IMR-90 (cell line): ENCODE results near the gene DGLUCY. TPM values are rescaled to one million over a fixed set of nuclear protein-coding genes. Genes with fewer than 3 reads are reported as not detected.
A peak's percentile ranks its signal among the peaks of the same experiment; 100 is the strongest.

Source experiments
- ATAC-seq: fragments of 200-7000 bp; cut with Tn5 transposase; 2 replicates; pipeline ENCODE4 v1.9.1; 2020; ENCODE audit warnings: low read depth, mild to moderate bottlenecking, moderate library complexity
- BruUV-seq: library from RNA; stranded (reverse); fragments of 400-500 nt; replicated peaks from 2 replicates; lab custom pipeline; 2021; lab: Mats Ljungman, UMichigan
- CTCF ChIA-PET: fragments of 300-600 bp; formaldehyde crosslinking; extraction: SDS; loops from one replicate; lab custom pipeline; 2021; ENCODE audit warnings: antibody characterized with exemption; lab: Yijun Ruan, JAX
- POLR2A ChIA-PET: fragments of 300-600 bp; sonication (Branson Sonifier 250); formaldehyde crosslinking; loops from one replicate; lab custom pipeline; 2022; ENCODE audit warnings: antibody characterized with exemption; ENCODE audit not compliant: unreplicated experiment; lab: Charles Lee
- DNase-seq: peaks from one replicate; pipeline ENCODE4 v3.0.0; 2013
- H2AFZ ChIP-seq: replicated peaks from 2 replicates; pipeline ENCODE3; 2013; ENCODE audit warnings: low read length, mild to moderate bottlenecking; ENCODE audit not compliant: poor library complexity
- H2AK5ac ChIP-seq: 2 replicates; pipeline ENCODE4 v1.6.1; 2013; ENCODE audit warnings: low read depth, low read length, inconsistent platforms
- H2AK9ac ChIP-seq: replicated peaks from 2 replicates; pipeline ENCODE3; 2013; ENCODE audit warnings: mild to moderate bottlenecking, low read depth, low read length, moderate library complexity; ENCODE audit not compliant: poor library complexity
- H2BK120ac ChIP-seq: 2 replicates; pipeline ENCODE4 v1.6.1; 2013; ENCODE audit warnings: low read depth, low read length, inconsistent platforms
- H2BK15ac ChIP-seq: 3 replicates; pipeline ENCODE4 v1.6.1; 2013; ENCODE audit warnings: low read depth, low read length, inconsistent platforms
- H2BK20ac ChIP-seq: 2 replicates; pipeline ENCODE4 v1.6.1; 2013; ENCODE audit warnings: low read depth, mild to moderate bottlenecking, inconsistent platforms, low read length, moderate library complexity
- H2BK5ac ChIP-seq: 2 replicates; pipeline ENCODE4 v1.6.1; 2013; ENCODE audit warnings: mild to moderate bottlenecking, low read depth, low read length, inconsistent platforms; ENCODE audit not compliant: poor library complexity, severe bottlenecking
- H3K14ac ChIP-seq: replicated peaks from 2 replicates; pipeline ENCODE4 v1.6.1; 2013; ENCODE audit warnings: low read depth, low read length, inconsistent platforms
- H3K18ac ChIP-seq: 2 replicates; pipeline ENCODE4 v1.6.1; 2013; ENCODE audit warnings: low read depth, low read length, control low read depth
- H3K23ac ChIP-seq: 2 replicates; pipeline ENCODE4 v1.6.1; 2013; ENCODE audit warnings: low read depth, low read length, inconsistent platforms
- H3K27ac ChIP-seq: 2 replicates; pipeline ENCODE4 v1.5.1; 2013; ENCODE audit warnings: mild to moderate bottlenecking, control low read depth, low read length; ENCODE audit not compliant: insufficient read depth
- H3K27me3 ChIP-seq: 2 replicates; pipeline ENCODE4 v1.6.1; 2013; ENCODE audit warnings: low read length; ENCODE audit not compliant: control insufficient read depth, insufficient read depth
- H3K36me3 ChIP-seq: 2 replicates; pipeline ENCODE4 v1.6.1; 2013; ENCODE audit warnings: low read length, mixed read lengths; ENCODE audit not compliant: control insufficient read depth, insufficient read depth
- H3K4ac ChIP-seq: 2 replicates; pipeline ENCODE4 v1.6.1; 2013; ENCODE audit warnings: low read depth, low read length, inconsistent platforms
- H3K4me1 ChIP-seq: 2 replicates; pipeline ENCODE4 v1.6.1; 2013; ENCODE audit warnings: low read length, mixed read lengths; ENCODE audit not compliant: control insufficient read depth, insufficient read depth
- H3K4me2 ChIP-seq: 2 replicates; pipeline ENCODE4 v1.6.1; 2013; ENCODE audit warnings: low read depth, mild to moderate bottlenecking, control low read depth, low read length, moderate library complexity
- H3K4me3 ChIP-seq: 2 replicates; pipeline ENCODE4 v1.5.1; 2013; ENCODE audit warnings: low read depth, mild to moderate bottlenecking, control low read depth, low read length, moderate library complexity; ENCODE audit not compliant: insufficient read depth
- H3K56ac ChIP-seq: 2 replicates; pipeline ENCODE4 v1.6.1; 2013; ENCODE audit warnings: low read length, inconsistent platforms; ENCODE audit not compliant: insufficient read depth; ENCODE audit errors: extremely low read depth
- H3K79me1 ChIP-seq, 2 experiments: 2 replicates each; pipeline ENCODE4 v1.6.1; 2013; ENCODE audit warnings: low read length in 2 of 2, inconsistent platforms in 1 of 2, low read depth in 1 of 2
- H3K9ac ChIP-seq: 2 replicates; pipeline ENCODE4 v1.6.1; 2013; ENCODE audit warnings: low read depth, low read length, control low read depth
- H3K9me1 ChIP-seq: 2 replicates; pipeline ENCODE4 v1.6.1; 2013; ENCODE audit warnings: low read length, inconsistent platforms; ENCODE audit not compliant: insufficient read depth
- H3K9me3 ChIP-seq: 2 replicates; pipeline ENCODE4 v1.6.1; 2013; ENCODE audit warnings: low read length; ENCODE audit not compliant: control insufficient read depth, insufficient read depth
- H4K20me1 ChIP-seq: 2 replicates; pipeline ENCODE4 v1.6.1; 2013; ENCODE audit warnings: low read length, inconsistent platforms; ENCODE audit not compliant: insufficient read depth
- H4K5ac ChIP-seq: 2 replicates; pipeline ENCODE4 v1.6.1; 2013; ENCODE audit warnings: mild to moderate bottlenecking, low read depth, low read length, control low read depth
- H4K8ac ChIP-seq, 2 experiments: 2 replicates each; pipeline ENCODE4 v1.6.1; 2013; ENCODE audit warnings: low read depth in 2 of 2, low read length in 2 of 2, control low read depth in 1 of 2, inconsistent platforms in 1 of 2
- H4K91ac ChIP-seq: 2 replicates; pipeline ENCODE4 v1.6.1; 2013; ENCODE audit warnings: low read depth, low read length, inconsistent platforms; ENCODE audit not compliant: insufficient read depth
- CTCF ChIP-seq: conservative IDR thresholded peaks from 2 replicates; pipeline ENCODE4 v1.5.1; 2012; ENCODE audit warnings: mild to moderate bottlenecking, low read depth, low read length, improper control_type of control experiment
- MXI1 ChIP-seq: IDR thresholded peaks from 2 replicates; pipeline ENCODE4 v1.6.1; 2012; ENCODE audit warnings: low read depth, mild to moderate bottlenecking, low read length, moderate library complexity, borderline replicate concordance
- USF2 ChIP-seq: fragments of 150-350 bp; IDR thresholded peaks from 2 replicates; pipeline ENCODE4 v1.6.1; 2017; ENCODE audit warnings: mild to moderate bottlenecking, antibody characterized with exemption, low read length, low read depth
- WGBS, 2 experiments: methylation state at CpG; one replicate each; pipeline versions ENCODE4 v1.1.5 to v1.1.7; 2013; ENCODE audit warnings: missing lambda C conversion rate in 2 of 2; ENCODE audit not compliant: insufficient read length in 1 of 2; ENCODE audit errors: extremely low coverage in 2 of 2; 5-methylcytosine and 5-hydroxymethylcytosine counted together
- dilution Hi-C: fragments of 300-500 bp; cut with HindIII; formaldehyde crosslinking; loops from one replicate; pipeline ENCODE4 v1.14.3; 2018; ENCODE audit warnings: low sequenced_read_pairs; ENCODE audit not compliant: unreplicated experiment
- in situ Hi-C: fragments of 300-500 bp; cut with MboI; formaldehyde crosslinking; loops from 3 replicates; pipeline ENCODE4 v1.14.3; 2019; ENCODE audit warnings: low sequenced_read_pairs, inconsistent platforms, mixed read lengths
- intact Hi-C: fragments of 100-400 bp; cut with micrococcal nuclease; formaldehyde crosslinking; loops from 2 replicates; pipeline ENCODE4 v1.10.0; 2022
- polyA plus RNA-seq, 3 experiments: library from polyadenylated mRNA; depleted of rRNA; stranded (reverse); fragments of >200 nt; gene quantifications; 2 replicates each; pipeline ENCODE4 v1.2.3, GENCODE V29; 2012; ENCODE audit warnings: low replicate concordance in 1 of 3
- total RNA-seq: library from RNA; depleted of rRNA; stranded (reverse); fragments of >200 nt; gene quantifications from 2 replicates; pipeline ENCODE4 v1.2.3, GENCODE V29; 2012

Gene DGLUCY
- total and polyA plus RNA-seq, 2 of the 4 experiments (the other 2 are of a cell fraction), result 8.5 to 13.3 TPM

- H2AK9ac ChIP-seq, result peak overlapping the region; percentile 74
- H2BK20ac ChIP-seq, result peak overlapping the region; percentile 66
- H3K27me3 ChIP-seq, result no peaks in the 10 kb centered on the region
- WGBS, 2 experiments, result 0% methylated on average over 5 of the region's 18 CpGs; no CpG with 5 or more reads in 1 of the 2 experiments
- peaks cover 0 to 12% of the 10 kb centered on the region in 2 experiments; a peak in 2 of 4 replicates for H3K79me1 ChIP-seq
- intact Hi-C loops (loop anchor here (2.0 kb wide), 1 partner anchor 54 kb away; the partner anchor contains the start of gene RPS6KA5), in situ Hi-C loops (no loop called here), dilution Hi-C loops (no loop called here)
- BruUV-seq, result no TSS peak
- peak overlapping the region; percentile 88 to 93 for H4K8ac ChIP-seq
- peak; percentile 91 for TF ChIP-seq USF2
- peak; percentile 30; the same call in 1 of the 2 replicates for TF ChIP-seq MXI1
- no peak for TF ChIP-seq CTCF
- POLR2A ChIA-PET, result interaction anchor here (0.5 kb wide), 1 partner anchor 63 kb away, joined by 3 read pairs; no protein-coding TSS in a partner anchor
- H3K18ac ChIP-seq, result peak overlapping the region; percentile 59
- H3K14ac ChIP-seq, result peak overlapping the region; percentile 79
- H3K36me3 ChIP-seq, result no peaks in the 10 kb centered on the region
- peak overlapping the region; percentile 70; the same call in 1 of the 2 replicates for H3K56ac ChIP-seq
- peak overlapping the region; percentile 87 for H3K9ac ChIP-seq
- H4K91ac ChIP-seq, result peak overlapping the region; percentile 69
- H3K27ac ChIP-seq, result peak overlapping the region; percentile 74
- peak overlapping the region; percentile 68 for H3K4me3 ChIP-seq
- DNase-seq, result peak; percentile 43
- peak overlapping the region; percentile 94 for H2AFZ ChIP-seq
- peak overlapping the region; percentile 43; the same call in 2 of the 3 replicates for H2BK15ac ChIP-seq
- H4K20me1 ChIP-seq, result no peaks in the 10 kb centered on the region
- H3K23ac ChIP-seq, result peak overlapping the region; percentile 78
- H2AK5ac ChIP-seq, result peak overlapping the region; percentile 36; the same call in 1 of the 2 replicates
- peak overlapping the region; percentile 79 for H4K5ac ChIP-seq
- peak overlapping the region; percentile 93 for H3K4me2 ChIP-seq
- H3K4ac ChIP-seq, result peak overlapping the region; percentile 83
- ATAC-seq, result peak; percentile 62
- peaks cover 14% of the 10 kb centered on the region; the same call in 1 of the 2 replicates for H3K4me1 ChIP-seq
- peaks cover 5% of the 10 kb centered on the region for H3K9me1 ChIP-seq
- CTCF ChIA-PET, result interaction anchor here (0.6 to 1.4 kb wide), 2 partner anchors 59 to 133 kb away, joined by 3 to 6 read pairs; no protein-coding TSS in a partner anchor
- no peaks in the 10 kb centered on the region for H3K9me3 ChIP-seq
- H2BK120ac ChIP-seq, result peak overlapping the region; percentile 75
- H2BK5ac ChIP-seq, result peak overlapping the region; percentile 7
These were observed 499 bp downstream of the DGLUCY start for GRCh38 chr14:91114079-91115065.
